Measurements from ENCODE around the gene CDH12. TPM values are rescaled to one million over a fixed set of nuclear protein-coding genes. Genes with fewer than 3 reads are reported as not detected.

The CDH12 gene
- total RNA-seq, 4 donors from 2014 or later: 0.38 to 2.8 (median 0.94) TPM

GRCh38 chr5:22079002-22079401 lies 774.1 kb downstream of the CDH12 start:
- Histone ChIP-seq H3K4me3 (no peak overlapping the region), H3K27me3 (no peaks in the 10 kb centered on the region), H3K27ac (no peak overlapping the region), H3K4me1 (no peaks in the 10 kb centered on the region), H3K9me3 (no peaks in the 10 kb centered on the region), H3K36me3 (no peaks in the 10 kb centered on the region)
- no peak for TF ChIP-seq CTCF (IDR thresholded peaks at IDR 0.05)
- no peak for TF ChIP-seq POLR2A (IDR thresholded peaks at IDR 0.05)
- TF ChIP-seq EP300 (IDR thresholded peaks at IDR 0.05): no peak
- no peak for TF ChIP-seq POLR2AphosphoS5 (IDR thresholded peaks at IDR 0.05)
- no peak for DNase-seq (ENCODE audit: low spot score in 2 of 2)

- Histone ChIP-seq H3K36me3 (no peaks in the 10 kb centered on the region), H3K4me1 (no peaks in the 10 kb centered on the region), H3K27ac (no peak overlapping the region), H3K9me3 (no peaks in the 10 kb centered on the region), H3K27me3 (no peaks in the 10 kb centered on the region), H3K4me3 (no peak overlapping the region)
- DNase-seq (ENCODE audit: low spot score in 2 of 2): no peak
- TF ChIP-seq POLR2AphosphoS5 (IDR thresholded peaks at IDR 0.05): no peak
- TF ChIP-seq EP300 (IDR thresholded peaks at IDR 0.05): no peak
- TF ChIP-seq POLR2A (IDR thresholded peaks at IDR 0.05): no peak
- TF ChIP-seq CTCF (IDR thresholded peaks at IDR 0.05): no peak
- 88% methylated on average over 3 of the region's 3 CpGs for WGBS
Observed at GRCh38 chr5:22076586-22076985, 776.6 kb downstream of the CDH12 start.

DNA sequence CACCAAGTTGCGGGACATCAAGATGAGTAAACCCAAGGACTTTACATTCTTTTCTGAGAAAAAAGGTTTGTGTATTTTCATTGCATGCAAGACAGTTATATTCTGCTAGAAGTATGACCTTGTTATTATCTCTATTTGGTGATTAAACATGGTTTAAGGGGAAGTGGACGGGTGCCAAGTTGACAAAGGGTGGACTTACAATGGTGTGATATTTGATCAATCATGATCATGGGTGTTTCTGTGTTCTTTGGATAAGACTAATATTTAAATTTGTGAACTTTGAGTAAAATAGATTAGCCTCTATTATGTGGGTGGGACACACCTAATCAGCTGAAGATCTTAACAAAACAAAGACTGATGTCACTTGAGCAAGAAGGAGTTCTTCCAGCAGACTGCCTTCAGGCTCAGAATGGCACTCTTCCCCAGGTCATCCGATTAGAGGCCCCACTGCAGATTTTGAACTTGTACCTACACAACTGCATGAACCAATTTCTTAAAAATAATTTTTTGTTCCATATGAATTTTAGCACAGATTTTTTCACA lies 782.9 kb downstream of the CDH12 start:
- no peak overlapping the region for H3K27ac ChIP-seq
- WGBS: 91% methylated on average over 3 of the region's 3 CpGs
- H3K4me1 ChIP-seq: no peaks in the 10 kb centered on the region
- no peak for DNase-seq (ENCODE audit: low spot score in 2 of 2)
- H3K27me3 ChIP-seq: no peaks in the 10 kb centered on the region
- no peak overlapping the region for H3K4me3 ChIP-seq
- no peaks in the 10 kb centered on the region for H3K9me3 ChIP-seq
- TF ChIP-seq EP300 (IDR thresholded peaks at IDR 0.05) (no peak), CTCF (IDR thresholded peaks at IDR 0.05) (no peak), POLR2AphosphoS5 (IDR thresholded peaks at IDR 0.05) (no peak), POLR2A (IDR thresholded peaks at IDR 0.05) (no peak)
- no peaks in the 10 kb centered on the region for H3K36me3 ChIP-seq

GRCh38 chr5:22063717-22064116 lies 789.4 kb downstream of the CDH12 start:
- whole genome bisulfite sequencing: 51% methylated on average over 4 of the region's 4 CpGs
- no peaks in the 10 kb centered on the region for H3K36me3 ChIP-seq
- no peak for DNase-seq (ENCODE audit: low spot score in 2 of 2)
- no peak overlapping the region for H3K27ac ChIP-seq
- no peaks in the 10 kb centered on the region for H3K9me3 ChIP-seq
- no peak overlapping the region for H3K4me3 ChIP-seq
- TF ChIP-seq CTCF (IDR thresholded peaks at IDR 0.05): no peak
- TF ChIP-seq POLR2AphosphoS5 (IDR thresholded peaks at IDR 0.05): no peak
- no peak for TF ChIP-seq EP300 (IDR thresholded peaks at IDR 0.05)
- TF ChIP-seq POLR2A (IDR thresholded peaks at IDR 0.05): no peak
- H3K27me3 ChIP-seq: no peaks in the 10 kb centered on the region
- no peaks in the 10 kb centered on the region for H3K4me1 ChIP-seq

DNA sequence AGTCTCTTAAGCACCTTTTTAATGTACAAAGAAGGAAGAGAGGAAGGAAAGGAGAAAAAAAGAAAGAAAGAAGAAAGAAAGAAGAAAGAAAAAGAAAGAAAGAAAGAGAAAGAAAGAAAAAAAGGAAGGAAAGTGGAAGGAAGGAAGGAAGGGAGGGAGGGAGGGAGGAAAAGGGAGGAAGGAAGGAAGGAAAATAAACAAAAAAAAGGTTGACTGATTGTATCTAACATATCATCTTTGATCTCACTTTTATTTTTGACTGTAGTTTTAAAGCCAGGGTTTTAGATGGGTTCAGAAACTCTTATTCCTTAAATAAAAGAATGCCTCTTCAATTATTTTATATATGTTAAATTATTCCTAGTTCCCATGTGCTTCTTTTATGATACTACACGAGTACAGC lies 794.5 kb downstream of the CDH12 start:
- WGBS: 36% methylated on average over 1 of the region's 1 CpG
- H3K27ac ChIP-seq: no peak overlapping the region
- TF ChIP-seq CTCF (IDR thresholded peaks at IDR 0.05) (no peak), POLR2A (IDR thresholded peaks at IDR 0.05) (no peak), EP300 (IDR thresholded peaks at IDR 0.05) (no peak), POLR2AphosphoS5 (IDR thresholded peaks at IDR 0.05) (no peak)
- DNase-seq (ENCODE audit: low spot score in 2 of 2): no peak
- H3K9me3 ChIP-seq: no peaks in the 10 kb centered on the region
- H3K4me3 ChIP-seq: no peak overlapping the region
- no peaks in the 10 kb centered on the region for H3K4me1 ChIP-seq
- H3K36me3 ChIP-seq: no peaks in the 10 kb centered on the region
- H3K27me3 ChIP-seq: no peaks in the 10 kb centered on the region

Measured in suprapubic skin (tissue), 4 donors.